K562 (cell line): Measurements from ENCODE around the gene FAM81B. TPM values are rescaled to one million over a fixed set of nuclear protein-coding genes. Genes with fewer than 3 reads are reported as not detected.

Experiments used
- ATAC-seq: fragments of 200-7000 bp; cut with Tn5 transposase; 3 replicates; pipeline ENCODE4 v1.9.1; 2020; ENCODE audit warnings: moderate library complexity
- BruUV-seq: library from RNA; stranded (reverse); fragments of 400-500 nt; replicated peaks from 2 replicates; lab custom pipeline; 2021; lab: Mats Ljungman, UMichigan
- CTCF ChIA-PET: fragments of 300-600 bp; formaldehyde crosslinking; extraction: SDS; loops from one replicate; lab custom pipeline; 2021; ENCODE audit warnings: low intra/inter-chr PET ratio; lab: Yijun Ruan, JAX
- POLR2A ChIA-PET: fragments of 300-600, 350-650 bp; sonication (Branson Sonifier 250); formaldehyde crosslinking; extraction: SDS; loops from one replicate; lab custom pipeline; 2021; ENCODE audit warnings: antibody characterized with exemption, inconsistent platforms; lab: Yijun Ruan, JAX
- DNase-seq, 4 experiments: peaks; one replicate each; pipeline versions ENCODE4 v3.0.0 to v3.0.0-alpha.2; 2011 to 2018; ENCODE audit warnings: low spot score in 3 of 4, mixed read lengths in 3 of 4; ENCODE audit errors: extremely low read depth in 1 of 4
- FAIRE-seq: peaks from 2 replicates; lab custom pipeline; 2011; peaks lifted over from hg19 to GRCh38; lab: Jason Lieb, UNC
- H2AFZ ChIP-seq: 2 replicates; pipeline ENCODE4 v1.6.0; 2011; ENCODE audit warnings: low read depth, low read length, control low read depth, inconsistent platforms
- H3K27ac ChIP-seq: fragments of 200-600 bp; 3 replicates; pipeline ENCODE4 v1.8.0; 2011; ENCODE audit warnings: low read depth, mild to moderate bottlenecking, control low read depth, inconsistent platforms, low read length, moderate library complexity, mixed read lengths; ENCODE audit errors: extremely low read depth
- H3K27me3 ChIP-seq, 2 experiments: fragments of 300-600 bp in 1 of 2; 2 replicates in 1 of 2; 3 replicates in 1 of 2; pipeline versions ENCODE4 v1.6.0 to v1.8.0; 2011; ENCODE audit warnings: inconsistent platforms in 2 of 2, low read length in 2 of 2, mild to moderate bottlenecking in 1 of 2, mixed read lengths in 1 of 2, moderate library complexity in 1 of 2; ENCODE audit not compliant: control insufficient read depth in 2 of 2, insufficient read depth in 2 of 2
- H3K36me3 ChIP-seq: fragments of 300-600 bp; 3 replicates; pipeline ENCODE4 v1.8.0; 2011; ENCODE audit warnings: mild to moderate bottlenecking, low read length, inconsistent platforms; ENCODE audit not compliant: control insufficient read depth, insufficient read depth
- H3K4me1 ChIP-seq, 2 experiments: fragments of 200-600 bp in 1 of 2; replicated peaks in 1 of 2; 2 replicates in 1 of 2; 3 replicates in 1 of 2; pipeline versions ENCODE4 v1.5.1 to v1.8.0; 2011; ENCODE audit warnings: inconsistent platforms in 2 of 2, low read length in 2 of 2, mild to moderate bottlenecking in 1 of 2, mixed read lengths in 1 of 2, moderate library complexity in 1 of 2; ENCODE audit not compliant: control insufficient read depth in 2 of 2, insufficient read depth in 2 of 2
- H3K4me2 ChIP-seq: 2 replicates; pipeline ENCODE4 v1.6.1; 2011; ENCODE audit warnings: low read length, control low read depth, inconsistent platforms, mixed read lengths; ENCODE audit not compliant: insufficient read depth
- H3K4me3 ChIP-seq: fragments of 200-600 bp; sonication (generic), shearing (Covaris generic); 2 replicates; pipeline ENCODE4 v1.5.1; 2016; ENCODE audit warnings: control low read depth, inconsistent platforms
- H3K79me2 ChIP-seq: fragments of 200-600 bp; 3 replicates; pipeline ENCODE4 v1.8.0; 2011; ENCODE audit warnings: low read length, inconsistent platforms; ENCODE audit not compliant: control insufficient read depth, insufficient read depth
- H3K9ac ChIP-seq, 2 experiments: 2 replicates each; pipeline versions ENCODE4 v1.6.0 to v1.6.1; 2011; ENCODE audit warnings: low read depth in 2 of 2, low read length in 2 of 2, control low read depth in 1 of 2, inconsistent platforms in 1 of 2, mild to moderate bottlenecking in 1 of 2, mixed read lengths in 1 of 2; ENCODE audit not compliant: insufficient read depth in 1 of 2
- H3K9me1 ChIP-seq: one replicate; pipeline ENCODE4 v1.6.0; 2011; ENCODE audit warnings: inconsistent platforms, mild to moderate bottlenecking, low read length, moderate library complexity; ENCODE audit not compliant: control insufficient read depth, insufficient read depth
- H3K9me3 ChIP-seq: replicated peaks from 2 replicates; pipeline ENCODE4 v1.5.1; 2011; ENCODE audit warnings: low read depth, low read length, inconsistent platforms; ENCODE audit not compliant: control insufficient read depth, insufficient read depth
- H4K20me1 ChIP-seq: replicated peaks from 2 replicates; pipeline ENCODE4 v1.6.1; 2011; ENCODE audit warnings: low read length, inconsistent platforms, mixed read lengths; ENCODE audit not compliant: control insufficient read depth, insufficient read depth
- EP300 ChIP-seq: IDR thresholded peaks from 2 replicates; pipeline ENCODE4 v1.6.1; 2012; ENCODE audit warnings: low read length, improper control_type of control experiment
- MAFF ChIP-seq: IDR thresholded peaks from 2 replicates; pipeline ENCODE4 v1.6.1; 2012; ENCODE audit warnings: low read length, improper control_type of control experiment
- MAFG ChIP-seq: fragments of 450-650 bp; conservative IDR thresholded peaks from 2 replicates; pipeline ENCODE4 v1.6.1; 2016; ENCODE audit warnings: missing genetic modification characterization, missing compliant biosample characterization
- MEF2D ChIP-seq: conservative IDR thresholded peaks from 2 replicates; pipeline ENCODE4 v1.6.1; 2016; ENCODE audit warnings: low read depth, missing genetic modification characterization, missing compliant biosample characterization
- NR2C2 ChIP-seq, 2 experiments: fragments of 200-800 bp in 1 of 2; sonication (Bioruptor generic) in 1 of 2; sonication (generic) in 1 of 2; formaldehyde crosslinking in 1 of 2; IDR thresholded peaks; 2 replicates each; pipeline versions ENCODE4 v1.6.1 to v1.8.0; 2016 to 2022; ENCODE audit warnings: mild to moderate bottlenecking in 1 of 2, missing compliant biosample characterization in 1 of 2, missing genetic modification characterization in 1 of 2, missing genetic modification reagents in 1 of 2
- VEZF1 ChIP-seq: fragments of 200-800 bp; sonication (Bioruptor generic); IDR thresholded peaks from 2 replicates; pipeline ENCODE4 v1.6.1; 2017; ENCODE audit warnings: missing genetic modification characterization, missing compliant biosample characterization
- ZNF311 ChIP-seq: fragments of 250-450 bp; sonication (Bioruptor Pico); IDR thresholded peaks from 2 replicates; pipeline ENCODE4 v1.4.0; 2020; ENCODE audit warnings: mild to moderate bottlenecking, moderate library complexity
- ZNF639 ChIP-seq, 2 experiments: fragments of 200-800 bp in 1 of 2; sonication (Bioruptor generic) in 1 of 2; sonication (generic) in 1 of 2; formaldehyde crosslinking in 1 of 2; IDR thresholded peaks in 1 of 2; conservative IDR thresholded peaks in 1 of 2; 2 replicates each; pipeline versions ENCODE4 v1.5.0 to v1.6.1; 2016 to 2020; ENCODE audit warnings: missing compliant biosample characterization in 1 of 2, missing genetic modification characterization in 1 of 2, missing genetic modification reagents in 1 of 2
- WGBS: fragments of 100-300 bp; shearing (Covaris generic); methylation state at CpG from one replicate; pipeline ENCODE4 v1.1.6; 2016; ENCODE audit warnings: low coverage, mixed read lengths; ENCODE audit not compliant: insufficient coverage; ENCODE audit errors: missing lambda C conversion rate; 5-methylcytosine and 5-hydroxymethylcytosine counted together
- in situ Hi-C: fragments of 300-500 bp; cut with MboI; formaldehyde crosslinking; loops from 4 replicates; pipeline ENCODE4 v1.15.0; 2018; ENCODE audit warnings: inconsistent platforms, mixed read lengths
- intact Hi-C: fragments of 100-400 bp; cut with micrococcal nuclease; formaldehyde crosslinking; loops from 2 replicates; pipeline ENCODE4 v1.14.2; 2022
- polyA plus RNA-seq, 8 experiments: library from polyadenylated mRNA; depleted of rRNA in 4 of 8; stranded (reverse) in 5 of 8; unstranded in 3 of 8; fragments of >200 nt; fragmentation: Nextera tagmentation in 2 of 8; fragmentation: Illumina TruSeq in 1 of 8; extraction: Ambion mirVana in 2 of 8; extraction: Trizol in 1 of 8; gene quantifications; 2 replicates each; pipeline versions ENCODE4 v1.2.1 to v1.2.3, GENCODE V29; 2011 to 2014; ENCODE audit warnings: inconsistent platforms in 1 of 8, missing spikeins in 1 of 8
- total RNA-seq, 7 experiments: library from RNA; depleted of rRNA in 6 of 7; stranded (reverse); fragments of >200 nt in 6 of 7; fragmentation: Illumina TruSeq in 2 of 7; extraction: Trizol in 2 of 7; gene quantifications; 2 replicates each; pipeline versions ENCODE4 v1.2.1 to v1.2.3, GENCODE V29; 2011 to 2021; ENCODE audit warnings: low replicate concordance in 1 of 7
- TF ChIP-seq, protein P1 (sequence below): fragments of 450-650 bp; conservative IDR thresholded peaks from 2 replicates; pipeline ENCODE4 v1.6.1; 2016; ENCODE audit warnings: missing genetic modification characterization, low read depth, mild to moderate bottlenecking, missing compliant biosample characterization, moderate library complexity
- TF ChIP-seq, protein P2 (sequence below): sonication (generic); formaldehyde crosslinking; IDR thresholded peaks from 2 replicates; pipeline ENCODE4 v1.8.0; 2023; ENCODE audit warnings: mild to moderate bottlenecking, missing genetic modification reagents

FAM81B gene
- total and polyA plus RNA-seq, 9 of the 15 experiments (the other 6 are each of a cell fraction or from before 2014, with no cell fraction given) = 0.08 to 0.64 (median 0.25) TPM; not detected in 2

- ChIA-PET POLR2A (interaction anchor here (0.7 to 1.1 kb wide), 4 partner anchors 13 to 231 kb away, joined by 3 read pairs; no protein-coding TSS in a partner anchor), CTCF (no interaction called here)
- BruUV-seq = no TSS peak
- WGBS = 0% methylated on average over 1 of the region's 1 CpG
- peak; percentile 57 for FAIRE-seq
- intact Hi-C loops (no loop called here), in situ Hi-C loops (no loop called here)
- H3K4me2 ChIP-seq = no peak overlapping the region
- H3K9me1 ChIP-seq = no peaks in the 10 kb centered on the region
- no peak overlapping the region for H3K9ac ChIP-seq
- no peaks in the 10 kb centered on the region for H3K9me3 ChIP-seq
- no peaks in the 10 kb centered on the region; a peak in 1 of 5 replicates for H3K27me3 ChIP-seq
- peak overlapping the region; percentile 31; the same call in 1 of the 3 replicates for H3K27ac ChIP-seq
- H3K4me1 ChIP-seq = no peaks in the 10 kb centered on the region
- H3K4me3 ChIP-seq = no peak overlapping the region
- ATAC-seq = peak; percentile 88
- H4K20me1 ChIP-seq = no peaks in the 10 kb centered on the region
- peak in 3 of 4 experiments; percentile 14 to 60 (median 53) for DNase-seq
- no peaks in the 10 kb centered on the region for H3K79me2 ChIP-seq
- H3K36me3 ChIP-seq = no peaks in the 10 kb centered on the region
- H2AFZ ChIP-seq = peak overlapping the region; percentile 73
- TF ChIP-seq VEZF1 (CRISPR knock-in tag) (0 out of 2 replicates have a peak, but pooled peaks have one; percentile 23), NR2C2 (CRISPR knock-in tag; IDR thresholded peaks at IDR 0.05) (no peak), NR2C2 (tag; IDR thresholded peaks at IDR 0.05) (peak; percentile 48; the same call in 1 of the 2 replicates), EP300 (peak; percentile 29; the same call in 1 of the 2 replicates), MAFF (peak; percentile 88), MEF2D (tag) (0 out of 2 replicates have a peak, but pooled peaks have one; percentile 25), MAFG (peak; percentile 93), ZNF311 (CRISPR knock-in tag) (peak; percentile 39; the same call in 1 of the 2 replicates), ZNF639 (CRISPR knock-in tag; conservative IDR thresholded peaks at IDR 0.05 in 1 of 2, IDR thresholded peaks at IDR 0.05 in 1 of 2) (peak in 1 of 2 experiments; percentile 73; a peak in 2 of 4 replicates)
- TF ChIP-seq, protein P1, sequence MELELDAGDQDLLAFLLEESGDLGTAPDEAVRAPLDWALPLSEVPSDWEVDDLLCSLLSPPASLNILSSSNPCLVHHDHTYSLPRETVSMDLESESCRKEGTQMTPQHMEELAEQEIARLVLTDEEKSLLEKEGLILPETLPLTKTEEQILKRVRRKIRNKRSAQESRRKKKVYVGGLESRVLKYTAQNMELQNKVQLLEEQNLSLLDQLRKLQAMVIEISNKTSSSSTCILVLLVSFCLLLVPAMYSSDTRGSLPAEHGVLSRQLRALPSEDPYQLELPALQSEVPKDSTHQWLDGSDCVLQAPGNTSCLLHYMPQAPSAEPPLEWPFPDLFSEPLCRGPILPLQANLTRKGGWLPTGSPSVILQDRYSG = peak; percentile 76
- TF ChIP-seq, protein P2, sequence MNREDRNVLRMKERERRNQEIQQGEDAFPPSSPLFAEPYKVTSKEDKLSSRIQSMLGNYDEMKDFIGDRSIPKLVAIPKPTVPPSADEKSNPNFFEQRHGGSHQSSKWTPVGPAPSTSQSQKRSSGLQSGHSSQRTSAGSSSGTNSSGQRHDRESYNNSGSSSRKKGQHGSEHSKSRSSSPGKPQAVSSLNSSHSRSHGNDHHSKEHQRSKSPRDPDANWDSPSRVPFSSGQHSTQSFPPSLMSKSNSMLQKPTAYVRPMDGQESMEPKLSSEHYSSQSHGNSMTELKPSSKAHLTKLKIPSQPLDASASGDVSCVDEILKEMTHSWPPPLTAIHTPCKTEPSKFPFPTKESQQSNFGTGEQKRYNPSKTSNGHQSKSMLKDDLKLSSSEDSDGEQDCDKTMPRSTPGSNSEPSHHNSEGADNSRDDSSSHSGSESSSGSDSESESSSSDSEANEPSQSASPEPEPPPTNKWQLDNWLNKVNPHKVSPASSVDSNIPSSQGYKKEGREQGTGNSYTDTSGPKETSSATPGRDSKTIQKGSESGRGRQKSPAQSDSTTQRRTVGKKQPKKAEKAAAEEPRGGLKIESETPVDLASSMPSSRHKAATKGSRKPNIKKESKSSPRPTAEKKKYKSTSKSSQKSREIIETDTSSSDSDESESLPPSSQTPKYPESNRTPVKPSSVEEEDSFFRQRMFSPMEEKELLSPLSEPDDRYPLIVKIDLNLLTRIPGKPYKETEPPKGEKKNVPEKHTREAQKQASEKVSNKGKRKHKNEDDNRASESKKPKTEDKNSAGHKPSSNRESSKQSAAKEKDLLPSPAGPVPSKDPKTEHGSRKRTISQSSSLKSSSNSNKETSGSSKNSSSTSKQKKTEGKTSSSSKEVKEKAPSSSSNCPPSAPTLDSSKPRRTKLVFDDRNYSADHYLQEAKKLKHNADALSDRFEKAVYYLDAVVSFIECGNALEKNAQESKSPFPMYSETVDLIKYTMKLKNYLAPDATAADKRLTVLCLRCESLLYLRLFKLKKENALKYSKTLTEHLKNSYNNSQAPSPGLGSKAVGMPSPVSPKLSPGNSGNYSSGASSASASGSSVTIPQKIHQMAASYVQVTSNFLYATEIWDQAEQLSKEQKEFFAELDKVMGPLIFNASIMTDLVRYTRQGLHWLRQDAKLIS (CRISPR knock-in tag) = no peak
Measured at GRCh38 chr5:95392593-95393182, 1.5 kb downstream of the FAM81B start.
